ENCODE results near the gene LATS1.
"Not testable (repeated sequence)": the region's sequence is repeated elsewhere in the genome, so short reads cannot be mapped to it uniquely, and the experiment has no call there.

The LATS1 gene

GRCh38 chr6:149728499-149729234 is 10.8 kb upstream of the LATS1 start:
- no peak for DNase-seq (ENCODE audit: low read depth in 4 of 4, low spot score in 1 of 4)

- DNase-seq (ENCODE audit: low read depth in 4 of 4, low spot score in 1 of 4): no peak
These were observed 10.0 kb upstream of the LATS1 start for GRCh38 chr6:149727793-149728498.

DNA sequence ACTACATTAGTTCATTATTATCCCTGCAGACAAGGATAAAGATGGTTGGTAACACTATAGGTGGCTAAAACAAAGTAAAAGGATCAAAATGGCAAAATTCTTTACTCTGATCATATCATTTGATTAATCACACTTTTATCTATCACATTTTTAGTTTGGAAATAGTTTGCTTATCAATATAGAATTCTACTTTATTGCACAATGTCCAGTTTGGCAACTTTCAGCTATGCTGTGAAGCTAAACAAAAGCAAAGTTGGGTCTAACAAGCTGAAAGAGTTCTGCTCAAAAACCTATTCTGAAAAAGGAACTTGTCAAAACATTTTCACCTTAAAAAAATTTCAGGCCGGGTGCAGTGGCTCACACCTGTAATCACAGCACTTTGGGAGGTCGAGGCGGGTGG is 7.9 kb upstream of the LATS1 start:
- DNase-seq (ENCODE audit: low read depth in 4 of 4, low spot score in 1 of 4): no peak

DNA sequence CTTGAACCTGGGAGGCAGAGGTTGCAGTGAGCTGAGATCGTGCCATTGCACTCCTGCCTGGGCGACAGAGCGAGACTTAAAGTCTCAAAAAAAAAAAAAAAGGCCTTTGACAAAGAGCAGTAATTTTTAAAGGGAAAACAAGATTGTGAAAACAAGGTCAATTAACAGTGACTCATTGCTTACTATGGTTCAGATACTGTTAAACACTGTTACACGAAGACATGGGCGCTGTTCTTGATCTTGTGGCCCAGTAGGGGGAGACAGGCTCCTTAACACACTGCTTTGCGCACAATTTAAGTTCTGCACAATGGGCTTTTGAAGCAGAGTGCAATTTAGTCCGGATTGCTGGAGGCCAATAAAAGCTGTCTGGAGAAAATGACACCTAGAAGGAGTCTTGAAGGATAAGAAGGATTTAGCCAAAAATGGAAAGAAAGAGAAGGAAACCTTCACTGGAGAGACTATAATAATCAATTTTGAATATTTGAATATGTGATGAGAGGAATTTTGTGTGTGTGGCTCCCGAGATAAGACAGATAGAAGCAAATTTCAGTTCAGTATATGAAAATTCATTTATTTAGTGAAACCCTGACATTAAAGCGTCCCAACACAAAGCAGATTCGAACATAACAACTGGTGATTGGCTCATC is 6.0 kb upstream of the LATS1 start:
- DNase-seq (ENCODE audit: low read depth in 4 of 4, low spot score in 1 of 4): no peak

DNA sequence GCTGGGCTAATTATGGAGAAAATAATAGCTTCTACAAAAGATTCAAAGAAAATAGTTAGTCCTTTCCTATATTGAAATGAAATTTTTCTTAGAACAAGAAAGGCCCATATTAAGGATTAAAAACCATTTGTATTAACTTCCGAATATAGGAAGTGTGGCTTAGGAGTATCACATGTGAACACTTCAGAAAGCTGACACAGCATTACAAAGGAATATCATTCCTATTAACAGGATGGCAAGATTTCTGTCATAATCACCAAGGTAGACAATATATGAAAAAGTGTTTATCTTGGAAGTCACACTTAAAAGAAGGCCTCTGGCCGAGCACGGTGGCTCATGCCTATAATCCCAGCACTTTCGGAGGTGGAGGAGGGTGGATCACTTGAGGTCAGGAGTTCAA is 5.4 kb upstream of the LATS1 start:
- no peak for DNase-seq (ENCODE audit: low read depth in 4 of 4, low spot score in 1 of 4)

DNA sequence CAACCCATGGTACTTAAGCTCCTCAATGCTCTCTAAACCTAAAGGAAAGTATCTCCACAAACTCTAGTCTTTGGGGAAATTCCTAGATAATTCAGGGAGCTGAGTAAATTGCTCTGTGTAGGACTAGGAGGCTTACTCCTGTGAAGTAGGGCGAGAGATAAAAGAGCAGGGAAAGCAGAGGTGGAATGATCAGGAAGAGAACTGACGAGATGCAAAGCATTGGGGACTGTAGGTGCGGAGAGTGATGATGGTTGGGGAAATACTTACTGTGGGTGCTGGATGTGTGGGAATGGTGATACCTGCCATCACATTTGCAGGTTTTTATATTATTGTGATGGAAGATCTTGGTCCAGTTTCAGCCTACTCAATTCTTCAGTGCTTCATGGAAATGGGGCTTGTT is 1.6 kb upstream of the LATS1 start:
- DNase-seq (ENCODE audit: low read depth in 4 of 4, low spot score in 1 of 4): no peak

DNA sequence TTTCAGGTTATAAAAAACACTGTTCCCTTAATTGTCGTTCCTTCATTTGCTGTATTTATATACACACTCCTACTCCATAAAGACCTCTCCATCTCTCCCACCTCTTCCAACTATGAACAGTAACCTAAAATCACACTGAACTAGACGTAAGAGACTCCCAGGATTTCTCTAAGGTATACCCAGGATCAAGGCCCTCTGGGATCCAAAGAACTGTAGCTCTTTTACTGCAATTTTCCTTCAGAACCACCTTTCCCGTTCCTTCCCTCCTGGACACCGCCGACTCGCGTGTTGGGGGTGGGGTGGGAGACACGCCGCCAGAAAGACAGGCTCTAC is 680 bp downstream of the LATS1 start:
- no peak for DNase-seq (ENCODE audit: low read depth in 4 of 4, low spot score in 1 of 4)

DNA sequence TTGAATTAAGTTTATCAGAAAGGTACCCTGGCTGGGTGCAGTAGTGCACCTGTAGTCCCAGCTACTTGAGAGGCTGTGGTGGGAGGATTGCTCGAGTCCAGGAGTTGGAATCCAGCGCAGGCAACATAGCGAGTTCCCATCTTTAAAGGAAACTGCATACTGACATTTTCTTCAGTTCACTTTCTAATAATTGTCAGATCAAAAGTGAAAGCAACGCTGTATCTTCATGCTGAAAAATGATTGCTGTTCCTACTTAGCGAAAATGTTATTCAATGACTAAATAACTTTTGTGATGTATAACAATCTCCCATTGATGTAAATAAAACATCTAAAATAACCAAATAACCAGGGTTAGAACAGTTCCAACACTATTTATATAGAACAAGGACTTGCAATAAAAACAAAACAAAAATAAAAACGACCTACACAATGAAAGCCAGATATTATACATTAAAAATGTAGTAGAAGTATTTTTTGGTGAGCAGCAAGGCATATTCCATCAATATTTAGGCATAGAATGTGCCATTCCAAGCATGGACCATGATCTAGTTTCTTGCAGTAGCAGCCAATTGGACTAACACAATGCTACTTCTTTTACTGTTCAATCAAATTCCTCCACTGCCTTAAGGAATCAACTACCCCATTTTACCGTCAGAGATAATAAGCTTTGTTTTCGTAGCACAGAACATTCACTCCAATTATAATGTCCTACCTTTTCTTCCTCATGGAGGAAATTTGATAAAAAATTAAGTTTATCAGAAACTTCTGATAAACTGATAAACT is 1.5 kb downstream of the LATS1 start:
- no peak for DNase-seq (ENCODE audit: low read depth in 4 of 4, low spot score in 1 of 4)

- DNase-seq (ENCODE audit: low read depth in 4 of 4, low spot score in 1 of 4): no peak
These were observed 3.5 kb downstream of the LATS1 start for GRCh38 chr6:149714442-149714841.

DNA sequence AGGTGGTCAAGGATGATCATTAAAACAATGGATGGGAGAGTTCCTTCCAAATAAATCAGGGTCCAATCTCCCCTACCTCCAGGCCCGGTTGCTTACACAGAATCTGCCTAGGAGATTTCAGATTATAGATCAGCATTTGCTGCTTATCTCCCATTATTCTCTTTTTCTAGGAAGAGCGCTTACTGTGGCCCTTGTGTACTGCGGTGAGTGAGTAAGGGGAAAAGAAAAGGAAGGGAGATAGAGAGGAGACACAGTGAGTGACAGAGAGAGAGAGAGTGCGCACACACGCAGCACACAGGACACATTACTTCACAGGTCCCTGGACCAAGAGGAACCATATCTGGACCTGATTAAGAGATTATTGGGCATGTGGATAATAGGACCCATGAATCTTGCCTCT is 6.2 kb downstream of the LATS1 start:
- DNase-seq (ENCODE audit: low read depth in 4 of 4, low spot score in 1 of 4): no peak

GRCh38 chr6:149701714-149702113 is 16.2 kb downstream of the LATS1 start:
- no peak for DNase-seq (ENCODE audit: low read depth in 4 of 4, low spot score in 1 of 4)

- no peak for DNase-seq (ENCODE audit: low read depth in 4 of 4, low spot score in 1 of 4)
These were observed 18.8 kb downstream of the LATS1 start for GRCh38 chr6:149699150-149699549.

- no peak for DNase-seq (ENCODE audit: low read depth in 4 of 4, low spot score in 1 of 4)
These were observed 19.7 kb downstream of the LATS1 start for GRCh38 chr6:149698175-149698574.

- DNase-seq (ENCODE audit: low read depth in 4 of 4, low spot score in 1 of 4): no peak
These were observed 21.0 kb downstream of the LATS1 start for GRCh38 chr6:149696901-149697300.

DNA sequence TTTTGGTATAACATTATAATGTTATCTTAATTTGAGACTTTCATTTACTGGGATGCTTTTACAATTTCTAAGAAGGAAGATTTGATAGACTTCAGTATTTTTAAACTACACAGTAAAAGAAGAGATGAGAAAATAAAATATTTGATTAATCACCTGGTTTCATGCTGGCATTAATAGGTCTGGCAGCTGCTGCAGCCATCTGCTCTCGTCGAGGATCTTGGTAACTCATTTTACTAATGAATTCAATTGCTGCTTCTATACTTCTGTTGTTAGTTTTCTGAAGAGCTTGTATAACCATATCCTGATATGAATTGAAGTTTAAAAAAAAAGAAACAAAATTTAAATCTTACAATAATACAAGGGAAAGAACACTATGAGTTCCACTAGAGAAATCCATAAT is 23.0 kb downstream of the LATS1 start:
- no peak for DNase-seq (ENCODE audit: low read depth in 4 of 4, low spot score in 1 of 4)

DNA sequence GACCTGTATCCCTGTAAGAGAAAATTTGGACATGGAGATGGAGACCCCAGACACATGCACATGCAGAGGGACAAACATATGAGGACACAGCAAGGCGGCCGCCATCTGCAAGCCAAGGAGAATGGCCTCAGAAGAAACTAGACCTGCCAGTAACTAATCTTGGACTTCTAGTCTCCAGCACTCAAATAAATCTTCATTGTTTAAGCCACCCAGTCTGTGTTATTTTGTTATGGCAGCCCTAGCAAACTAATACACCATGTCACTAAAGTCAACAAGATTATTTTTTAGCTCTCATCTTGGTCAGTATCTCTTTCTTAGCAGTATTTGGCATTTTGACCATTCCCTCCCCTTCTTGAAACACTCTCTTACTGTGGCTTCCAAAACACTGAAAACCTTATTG is 26.7 kb downstream of the LATS1 start:
- DNase-seq (ENCODE audit: low read depth in 4 of 4, low spot score in 1 of 4): no peak

DNA sequence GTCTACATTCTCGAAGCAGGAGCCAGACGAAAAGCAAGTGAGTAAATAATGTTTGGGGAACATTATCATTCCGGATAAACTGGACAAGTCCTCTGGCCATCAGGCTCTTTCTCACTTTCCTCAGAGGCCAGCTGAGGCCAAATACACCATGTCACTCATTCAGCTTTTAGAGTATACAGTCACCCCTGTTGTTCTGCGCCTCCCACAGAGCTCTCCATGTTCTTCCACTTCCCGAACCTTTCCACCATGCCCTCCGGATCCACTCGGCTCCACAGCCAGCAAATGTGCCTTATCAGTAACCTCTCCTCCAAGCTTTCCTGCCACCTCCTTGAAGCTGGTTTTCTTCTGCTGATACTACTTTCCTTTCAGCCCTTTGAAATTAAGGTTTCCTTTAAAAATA is 31.7 kb downstream of the LATS1 start:
- DNase-seq (ENCODE audit: low read depth in 4 of 4, low spot score in 1 of 4): no peak

DNA sequence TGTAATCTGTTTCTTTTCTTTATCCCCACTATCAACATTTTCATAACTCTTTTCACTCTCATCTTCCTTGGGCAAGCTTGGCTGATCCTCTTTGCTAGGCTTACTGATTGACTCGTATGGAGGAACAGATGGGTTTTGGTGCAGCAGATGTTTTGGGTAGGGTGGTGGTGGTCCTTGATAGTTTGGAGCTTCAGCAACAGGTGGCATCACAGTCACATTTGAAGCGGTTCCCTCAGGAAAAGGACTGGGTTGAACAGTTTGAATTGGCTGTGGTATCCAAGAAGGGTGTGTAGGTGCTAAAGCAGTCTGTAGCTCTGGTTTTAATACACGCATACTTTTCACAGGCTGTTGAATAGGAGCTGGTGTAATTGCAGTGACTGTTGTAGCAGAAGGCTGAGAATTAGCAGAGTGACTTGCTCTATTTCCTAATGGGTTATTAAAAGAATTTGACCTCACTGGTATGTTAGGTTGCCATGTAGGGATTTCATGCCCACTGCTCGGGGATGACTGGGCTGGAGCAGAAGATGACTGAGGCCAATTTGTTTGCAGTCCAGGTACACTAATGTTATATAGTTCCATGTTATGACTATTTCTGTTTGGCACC is 34.5 kb downstream of the LATS1 start:
- DNase-seq (ENCODE audit: low read depth in 4 of 4, low spot score in 1 of 4): no peak

DNA sequence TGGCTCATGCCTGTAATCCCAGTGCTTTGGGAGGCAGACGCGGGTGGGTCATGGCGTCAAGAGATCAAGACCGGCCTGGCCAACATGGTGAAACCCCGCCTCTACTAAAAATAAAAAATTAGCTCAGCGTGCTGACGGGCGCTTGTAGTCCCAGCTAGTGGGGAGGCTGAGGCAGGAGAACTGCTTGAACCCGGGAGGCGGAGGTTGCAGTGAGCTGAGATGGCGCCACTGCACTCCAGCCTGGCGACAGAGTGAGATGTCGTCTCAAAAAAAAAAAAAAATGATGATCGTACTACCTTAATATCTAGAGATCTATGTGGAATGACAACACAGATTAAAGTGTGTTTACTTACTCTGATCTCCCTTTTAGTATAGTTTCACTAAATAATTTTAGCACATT is 36.1 kb downstream of the LATS1 start:
- not testable (repeated sequence) for DNase-seq (ENCODE audit: low read depth in 4 of 4, low spot score in 1 of 4)

GRCh38 chr6:149681209-149681608 is 36.7 kb downstream of the LATS1 start:
- DNase-seq (ENCODE audit: low read depth in 4 of 4, low spot score in 1 of 4): no peak

DNA sequence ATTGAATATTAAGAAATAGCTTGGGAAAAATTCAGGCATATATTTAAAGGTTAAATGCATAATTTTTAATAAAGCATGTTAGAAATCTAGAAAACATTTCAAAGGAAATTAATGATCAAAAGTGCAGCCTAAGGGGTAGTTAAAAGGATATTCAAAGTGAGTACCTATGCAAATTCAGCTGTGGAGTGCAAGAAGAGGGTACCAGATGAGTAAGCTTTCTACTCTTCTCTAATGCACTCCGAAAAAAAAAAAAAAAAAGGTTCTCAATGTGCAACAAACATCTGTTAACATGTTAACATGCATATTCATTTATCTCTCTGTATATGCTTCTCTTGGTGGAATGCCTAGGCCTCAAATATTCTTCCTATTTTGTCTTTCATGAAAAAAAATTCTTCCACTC is 37.4 kb downstream of the LATS1 start:
- no peak for DNase-seq (ENCODE audit: low read depth in 4 of 4, low spot score in 1 of 4)
